Neural progenitor cell (in vitro differentiated cells): ENCODE data around the gene RNF157.

Experiments used
- CTCF ChIP-seq: fragments of 200-600 bp; sonication (generic); IDR thresholded peaks from 2 replicates; pipeline ENCODE4 v1.5.1; 2017; ENCODE audit warnings: antibody characterized with exemption, mild to moderate bottlenecking
- EZH2 ChIP-seq: fragments of 200-600 bp; sonication (generic); IDR thresholded peaks from 2 replicates; pipeline ENCODE4 v1.6.1; 2017; ENCODE audit warnings: antibody characterized with exemption, mild to moderate bottlenecking, moderate library complexity
- EZH2phosphoT487 ChIP-seq: fragments of 200-600 bp; sonication (generic); IDR thresholded peaks from 2 replicates; pipeline ENCODE4 v1.6.1; 2017; ENCODE audit warnings: antibody characterized with exemption

DNA sequence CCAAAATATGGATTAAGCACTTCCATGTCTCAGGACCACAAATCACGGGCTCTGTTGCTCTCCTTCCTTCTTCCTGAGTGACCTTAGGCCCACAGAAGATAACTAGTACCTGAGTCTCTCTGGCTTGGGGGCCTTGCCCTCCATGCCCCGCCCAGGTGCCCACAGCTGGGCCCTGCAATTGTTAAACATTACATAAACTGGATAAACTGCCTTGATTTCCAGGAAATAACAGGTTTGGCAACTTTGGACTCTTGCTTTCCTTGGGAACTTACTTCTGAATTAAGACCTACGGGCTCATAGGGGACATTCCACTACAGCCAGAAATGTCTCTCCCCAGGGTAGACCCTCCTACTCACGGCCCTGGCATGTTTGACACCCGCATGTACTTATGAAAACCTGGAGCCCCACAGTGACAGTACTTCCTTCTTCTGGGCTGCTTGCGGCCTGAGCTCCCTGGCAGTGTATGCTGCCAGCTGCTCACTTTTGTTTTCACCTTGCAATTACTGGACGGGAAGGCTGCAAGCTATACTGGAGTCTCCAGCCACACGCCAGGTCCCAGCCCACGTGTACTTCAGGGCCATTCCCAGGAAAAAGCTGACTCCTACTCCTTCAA, 22.5 kb upstream of the RNF157 start:
- TF ChIP-seq CTCF (no peak), EZH2 (no peak), EZH2phosphoT487 (no peak)
